Gastroesophageal sphincter (tissue), 4 donors: ENCODE measurements around the gene AGR2. TPM values are rescaled to one million over a fixed set of nuclear protein-coding genes. Genes with fewer than 3 reads are reported as not detected.

Experiments
- ATAC-seq: fragments of 150-250 bp; one replicate; pipeline ENCODE4 v1.9.1; 2016; ENCODE audit warnings: mild to moderate bottlenecking, moderate library complexity
- H3K27ac ChIP-seq, 4 donors: fragments of 200-600 bp; sonication (generic) in 3 of 4; 1 replicate in 3 of 4; 2 replicates in 1 of 4; pipeline ENCODE4 v1.5.1; 2016 to 2019
- H3K27me3 ChIP-seq: fragments of 200-600 bp; sonication (generic); one replicate; pipeline ENCODE4 v1.5.1; 2019
- H3K36me3 ChIP-seq, 2 donors: fragments of 200-600 bp; sonication (generic); one replicate each; pipeline ENCODE4 v1.5.1; 2019; ENCODE audit warnings: control low read depth in 1 of 2
- H3K4me1 ChIP-seq, 3 donors: fragments of 200-600 bp; sonication (generic); 1 replicate in 2 of 3; 2 replicates in 1 of 3; pipeline ENCODE4 v1.5.1; 2016 to 2019; ENCODE audit warnings: control low read depth in 2 of 3
- H3K4me3 ChIP-seq, 2 donors: fragments of 200-600 bp; sonication (generic); one replicate each; pipeline ENCODE4 v1.5.1; 2019; ENCODE audit warnings: mild to moderate bottlenecking in 1 of 2, moderate library complexity in 1 of 2
- H3K9me3 ChIP-seq, 3 donors: fragments of 200-600 bp; sonication (generic); one replicate each; pipeline ENCODE4 v1.5.1; 2017 to 2019; ENCODE audit warnings: control low read depth in 2 of 3
- CTCF ChIP-seq, 4 experiments: fragments of 200-600 bp in 2 of 4; fragments of 450-650 bp in 2 of 4; sonication (generic) in 1 of 4; IDR thresholded peaks; one replicate each; pipeline ENCODE4 v1.5.1; 2017 to 2019; ENCODE audit warnings: antibody characterized with exemption in 4 of 4, mild to moderate bottlenecking in 2 of 4, moderate library complexity in 2 of 4
- EP300 ChIP-seq: sonication (generic); formaldehyde crosslinking; IDR thresholded peaks from one replicate; pipeline ENCODE4 v1.6.1; 2017; ENCODE audit warnings: antibody characterized with exemption, mild to moderate bottlenecking
- POLR2A ChIP-seq, 2 donors: fragments of 450-650 bp; IDR thresholded peaks; one replicate each; pipeline ENCODE4 v1.6.1; 2017; ENCODE audit warnings: antibody characterized with exemption in 2 of 2, mild to moderate bottlenecking in 2 of 2, moderate library complexity in 1 of 2
- POLR2AphosphoS5 ChIP-seq: sonication (generic); formaldehyde crosslinking; IDR thresholded peaks from one replicate; pipeline ENCODE4 v1.6.1; 2017; ENCODE audit warnings: antibody characterized with exemption
- WGBS, 2 donors: methylation state at CpG; one replicate each; pipeline ENCODE4 v1.1.5; 2018; ENCODE audit warnings: low coverage in 1 of 2; 5-methylcytosine and 5-hydroxymethylcytosine counted together
- total RNA-seq, 4 donors: library from RNA; depleted of rRNA; stranded (reverse); fragments of >200 nt; gene quantifications; one replicate each; pipeline ENCODE4 v1.1.0, GENCODE V29; 2016

Gene AGR2
- total RNA-seq, 4 donors from 2014 or later = 12.8 TPM; not detected in 3

- Histone ChIP-seq H3K9me3 (no peaks in the 10 kb centered on the region), H3K4me1 (no peaks in the 10 kb centered on the region), H3K36me3 (no peaks in the 10 kb centered on the region), H3K27me3 (no peaks in the 10 kb centered on the region), H3K27ac (no peak overlapping the region), H3K4me3 (no peak overlapping the region)
- no peak for ATAC-seq
- 60 to 75% methylated on average over 1 of the region's 1 CpG for WGBS, 2 donors
- TF ChIP-seq EP300 (no peak), POLR2AphosphoS5 (no peak), POLR2A (IDR thresholded peaks at IDR 0.05) (no peak), CTCF (IDR thresholded peaks at IDR 0.05) (no peak)
Observed at GRCh38 chr7:16779051-16779450, 25.7 kb downstream of the AGR2 start.

- TF ChIP-seq CTCF (IDR thresholded peaks at IDR 0.05) = no peak
- no peak for TF ChIP-seq EP300
- no peak for TF ChIP-seq POLR2AphosphoS5
- no peak for TF ChIP-seq POLR2A (IDR thresholded peaks at IDR 0.05)
- Histone ChIP-seq H3K9me3 (no peaks in the 10 kb centered on the region), H3K36me3 (no peaks in the 10 kb centered on the region), H3K27ac (no peak overlapping the region), H3K27me3 (no peaks in the 10 kb centered on the region), H3K4me3 (no peak overlapping the region), H3K4me1 (no peaks in the 10 kb centered on the region)
- WGBS, 2 donors = 96 to 100% methylated on average over 1 to 2 of the region's 3 CpGs
- no peak for ATAC-seq
Observed at GRCh38 chr7:16778476-16778875, 26.3 kb downstream of the AGR2 start.

- Histone ChIP-seq H3K9me3 (no peaks in the 10 kb centered on the region), H3K4me3 (no peak overlapping the region), H3K27ac (no peak overlapping the region), H3K4me1 (no peaks in the 10 kb centered on the region), H3K36me3 (no peaks in the 10 kb centered on the region), H3K27me3 (no peaks in the 10 kb centered on the region)
- TF ChIP-seq POLR2A (IDR thresholded peaks at IDR 0.05) (no peak), CTCF (IDR thresholded peaks at IDR 0.05) (no peak), EP300 (no peak), POLR2AphosphoS5 (no peak)
- 90 to 95% methylated on average over 7 of the region's 7 CpGs for WGBS, 2 donors
- ATAC-seq = no peak
Observed at GRCh38 chr7:16776053-16776452, 28.7 kb downstream of the AGR2 start.

GRCh38 chr7:16774986-16775385 is 29.8 kb downstream of the AGR2 start:
- ATAC-seq = no peak
- H3K9me3 ChIP-seq = no peaks in the 10 kb centered on the region
- no peak for TF ChIP-seq EP300
- TF ChIP-seq CTCF (IDR thresholded peaks at IDR 0.05) = no peak
- no peak for TF ChIP-seq POLR2AphosphoS5
- no peak for TF ChIP-seq POLR2A (IDR thresholded peaks at IDR 0.05)
- no peak overlapping the region for H3K27ac ChIP-seq
- no peak overlapping the region for H3K4me3 ChIP-seq
- H3K4me1 ChIP-seq = no peaks in the 10 kb centered on the region
- H3K27me3 ChIP-seq = no peaks in the 10 kb centered on the region
- H3K36me3 ChIP-seq = no peaks in the 10 kb centered on the region

- no peak for ATAC-seq
- 83 to 98% methylated on average over 4 of the region's 4 CpGs for WGBS, 2 donors
- H3K4me3 ChIP-seq = no peak overlapping the region
- no peaks in the 10 kb centered on the region for H3K9me3 ChIP-seq
- H3K36me3 ChIP-seq = no peaks in the 10 kb centered on the region
- H3K4me1 ChIP-seq = no peaks in the 10 kb centered on the region
- TF ChIP-seq CTCF (IDR thresholded peaks at IDR 0.05) (no peak), POLR2A (IDR thresholded peaks at IDR 0.05) (no peak), POLR2AphosphoS5 (no peak), EP300 (no peak)
- H3K27me3 ChIP-seq = no peaks in the 10 kb centered on the region
- H3K27ac ChIP-seq = no peak overlapping the region
Observed at GRCh38 chr7:16774294-16774693, 30.5 kb downstream of the AGR2 start.
